ENCODE measurements around the gene RAB26. TPM values are rescaled to one million over a fixed set of nuclear protein-coding genes. Genes with fewer than 3 reads are reported as not detected.

RAB26 gene
- total RNA-seq, 1 donor from 2014 or later = 6.0 TPM

- no peak for ATAC-seq
Observed at GRCh38 chr16:2180962-2181923, 32.8 kb downstream of the RAB26 start.

GRCh38 chr16:2181952-2182351, 33.5 kb downstream of the RAB26 start:
- ATAC-seq = no peak

- ATAC-seq = no peak
Observed at GRCh38 chr16:2183671-2184070, 35.2 kb downstream of the RAB26 start.

- no peak for ATAC-seq
Observed at GRCh38 chr16:2184346-2184745, 35.9 kb downstream of the RAB26 start.

- ATAC-seq = no peak
Observed at GRCh38 chr16:2184962-2185361, 36.5 kb downstream of the RAB26 start.

GRCh38 chr16:2186064-2186463, 37.6 kb downstream of the RAB26 start:
- no peak for ATAC-seq

GRCh38 chr16:2186505-2186904, 38.1 kb downstream of the RAB26 start:
- no peak for ATAC-seq

GRCh38 chr16:2187212-2187611, 38.8 kb downstream of the RAB26 start:
- no peak for ATAC-seq

GRCh38 chr16:2188395-2188794, 40.0 kb downstream of the RAB26 start:
- no peak for ATAC-seq

- ATAC-seq = no peak
Observed at GRCh38 chr16:2189252-2189893, 40.9 kb downstream of the RAB26 start.

- no peak for ATAC-seq
Observed at GRCh38 chr16:2190002-2190658, 41.7 kb downstream of the RAB26 start.

- no peak for ATAC-seq
Observed at GRCh38 chr16:2190659-2191445, 42.4 kb downstream of the RAB26 start.

GRCh38 chr16:2191446-2191706, 43.0 kb downstream of the RAB26 start:
- no peak for ATAC-seq

GRCh38 chr16:2194166-2194834, 45.9 kb downstream of the RAB26 start:
- ATAC-seq = peak; percentile 7

GRCh38 chr16:2194852-2195321, 46.5 kb downstream of the RAB26 start:
- peak; percentile 65 for ATAC-seq

- peak; percentile 19 for ATAC-seq
Observed at GRCh38 chr16:2195322-2196161, 47.1 kb downstream of the RAB26 start.

GRCh38 chr16:2196162-2196980, 47.9 kb downstream of the RAB26 start, which contains the start of gene CASKIN1:
TSS of gene CASKIN1 (minus strand) at chr16:2196605. CDS start at chr16:2196432, 173 bp downstream.
- no peak for ATAC-seq

- no peak for ATAC-seq
Observed at GRCh38 chr16:2196981-2197511, 48.6 kb downstream of the RAB26 start.

GRCh38 chr16:2197765-2198164, 49.3 kb downstream of the RAB26 start:
- ATAC-seq = no peak

GRCh38 chr16:2198283-2198682, 49.9 kb downstream of the RAB26 start:
- ATAC-seq = no peak
